WTC11 (cell line): Measurements from ENCODE around the gene BMP10.

Source experiments
- CREB1 ChIP-seq: sonication (generic); formaldehyde crosslinking; IDR thresholded peaks from 2 replicates; pipeline ENCODE4 v1.8.0; 2023; ENCODE audit warnings: mild to moderate bottlenecking, missing genetic modification reagents
- CTCF ChIP-seq: fragments of 200-600 bp; IDR thresholded peaks from 2 replicates; pipeline ENCODE4 v1.8.0; 2022; ENCODE audit warnings: antibody characterized with exemption
- EMX1 ChIP-seq: fragments of 250-450 bp; sonication (Bioruptor Pico); IDR thresholded peaks from 2 replicates; pipeline ENCODE4 v1.8.0; 2021; ENCODE audit warnings: mild to moderate bottlenecking
- ESRRA ChIP-seq: sonication (generic); formaldehyde crosslinking; IDR thresholded peaks from 2 replicates; pipeline ENCODE4 v1.8.1; 2022; ENCODE audit warnings: mild to moderate bottlenecking, missing genetic modification reagents, borderline replicate concordance
- KAT7 ChIP-seq: sonication (generic); formaldehyde crosslinking; IDR thresholded peaks from 2 replicates; pipeline ENCODE4 v1.8.1; 2023; ENCODE audit warnings: missing genetic modification reagents, mild to moderate bottlenecking, borderline replicate concordance
- NR1H2 ChIP-seq: sonication (generic); formaldehyde crosslinking; IDR thresholded peaks from 2 replicates; pipeline ENCODE4 v1.9.0; 2021; ENCODE audit warnings: mild to moderate bottlenecking, moderate library complexity, missing genetic modification reagents
- RELA ChIP-seq: sonication (generic); formaldehyde crosslinking; IDR thresholded peaks from 2 replicates; pipeline ENCODE4 v1.8.1; 2022; ENCODE audit warnings: missing genetic modification reagents, mild to moderate bottlenecking, borderline replicate concordance
- SP1 ChIP-seq: sonication (generic); formaldehyde crosslinking; conservative IDR thresholded peaks from 2 replicates; pipeline ENCODE4 v1.8.1; 2022; ENCODE audit warnings: missing genetic modification reagents
- TP53 ChIP-seq: sonication (generic); formaldehyde crosslinking; IDR thresholded peaks from 2 replicates; pipeline ENCODE4 v1.8.1; 2023; ENCODE audit warnings: mild to moderate bottlenecking, missing genetic modification reagents
- USF2 ChIP-seq: sonication (generic); formaldehyde crosslinking; IDR thresholded peaks from 2 replicates; pipeline ENCODE4 v1.8.1; 2023; ENCODE audit warnings: mild to moderate bottlenecking, missing genetic modification reagents, moderate library complexity
- TF ChIP-seq, protein P1 (sequence below): sonication (generic); formaldehyde crosslinking; IDR thresholded peaks from 2 replicates; pipeline ENCODE4 v1.8.0; 2022; ENCODE audit warnings: mild to moderate bottlenecking, missing genetic modification reagents

GRCh38 chr2:68912111-68912510 is 40.9 kb upstream of the BMP10 start:
- TF ChIP-seq KAT7 (CRISPR knock-in tag) (no peak), EMX1 (no peak), USF2 (CRISPR knock-in tag) (no peak), RELA (CRISPR knock-in tag) (no peak), CTCF (no peak), TP53 (no peak), CREB1 (CRISPR knock-in tag) (no peak), ESRRA (CRISPR knock-in tag) (no peak), NR1H2 (no peak), SP1 (CRISPR knock-in tag) (no peak)
- TF ChIP-seq, protein P1, sequence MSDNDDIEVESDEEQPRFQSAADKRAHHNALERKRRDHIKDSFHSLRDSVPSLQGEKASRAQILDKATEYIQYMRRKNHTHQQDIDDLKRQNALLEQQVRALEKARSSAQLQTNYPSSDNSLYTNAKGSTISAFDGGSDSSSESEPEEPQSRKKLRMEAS (CRISPR knock-in tag): no peak
